ENCODE measurements around the gene KCNK15.
"Not testable (repeated sequence)": the region's sequence is repeated elsewhere in the genome, so short reads cannot be mapped to it uniquely, and the experiment has no call there.

The KCNK15 gene

GRCh38 chr20:44745598-44746366, at the start of gene KCNK15:
Gene KCNK15, plus strand, starts transcription at chr20:44745865. Its CDS starts 46 bp downstream, at chr20:44745911.
- no peaks in the 10 kb centered on the region for H3K36me3 Mint-ChIP-seq (ENCODE audit: low read depth)
- H3K4me3 Mint-ChIP-seq: peak within 1 kb of the TSS; percentile 57
- H3K27me3 Mint-ChIP-seq: peaks cover 78% of the 10 kb centered on the region
- H3K9me3 Mint-ChIP-seq: no peaks in the 10 kb centered on the region
- H3K4me1 Mint-ChIP-seq (ENCODE audit: low read depth): no peaks in the 10 kb centered on the region
- intact Hi-C loops (cut with micrococcal nuclease): loop anchor here (5.0 kb wide), 1 partner anchor 352 kb away; no protein-coding TSS in a partner anchor
- no peak within 1 kb of the TSS for H3K27ac Mint-ChIP-seq

DNA sequence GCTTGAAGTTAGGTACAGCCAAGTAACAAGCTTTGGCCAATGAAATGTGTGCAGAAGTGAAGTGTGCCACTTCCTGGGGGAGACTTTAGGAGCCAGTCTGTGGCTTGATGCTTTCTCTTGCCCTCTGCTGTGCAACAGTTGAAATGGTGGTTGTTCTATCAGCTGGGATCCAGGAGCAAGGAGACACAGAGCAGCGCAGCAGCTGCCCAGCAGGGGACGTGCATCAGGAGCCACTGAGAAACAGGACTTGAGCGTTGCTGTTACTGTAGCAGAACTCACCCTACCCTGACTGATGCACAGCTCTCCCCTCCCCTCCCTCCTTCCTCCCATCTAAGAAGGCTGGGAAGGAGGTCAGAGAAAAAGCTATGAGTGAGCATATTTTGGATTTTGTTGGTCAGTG, 49.4 kb upstream of the KCNK15 start:
- Mint-ChIP-seq H3K36me3 (ENCODE audit: low read depth) (no peaks in the 10 kb centered on the region), H3K4me1 (ENCODE audit: low read depth) (peaks cover 14% of the 10 kb centered on the region), H3K9me3 (no peaks in the 10 kb centered on the region)

DNA sequence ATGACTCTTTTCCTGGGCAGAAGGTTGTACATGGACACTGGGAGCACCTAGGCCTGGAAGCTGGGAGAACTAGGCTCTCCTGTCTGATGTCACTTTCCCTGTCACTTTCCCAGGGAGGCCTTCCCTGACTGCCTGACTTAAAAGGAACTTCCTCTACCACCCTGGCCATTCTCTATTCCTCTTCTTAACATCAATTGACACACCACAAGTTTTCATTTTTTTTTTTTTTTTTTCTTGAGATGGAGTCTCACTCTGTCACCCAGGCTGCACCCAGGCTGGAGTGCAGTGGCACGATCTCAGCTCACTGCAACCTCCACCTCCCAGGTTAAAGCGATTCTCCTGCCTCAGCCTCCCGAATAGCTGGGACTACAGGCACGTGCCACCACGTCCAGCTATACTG, 48.6 kb upstream of the KCNK15 start:
- H3K36me3 Mint-ChIP-seq (ENCODE audit: low read depth); H3K27ac Mint-ChIP-seq; intact Hi-C loops (cut with micrococcal nuclease); H3K4me3 Mint-ChIP-seq; H3K9me3 Mint-ChIP-seq; H3K27me3 Mint-ChIP-seq: not testable (repeated sequence)
- H3K4me1 Mint-ChIP-seq (ENCODE audit: low read depth): peaks cover 14% of the 10 kb centered on the region

More for the DNA sequence above, 49.4 kb upstream of the KCNK15 start:
- no peak overlapping the region for H3K27ac Mint-ChIP-seq
- H3K27me3 Mint-ChIP-seq: peaks cover 3% of the 10 kb centered on the region
- intact Hi-C loops (cut with micrococcal nuclease): no loop called here
- H3K4me3 Mint-ChIP-seq: no peak overlapping the region

DNA sequence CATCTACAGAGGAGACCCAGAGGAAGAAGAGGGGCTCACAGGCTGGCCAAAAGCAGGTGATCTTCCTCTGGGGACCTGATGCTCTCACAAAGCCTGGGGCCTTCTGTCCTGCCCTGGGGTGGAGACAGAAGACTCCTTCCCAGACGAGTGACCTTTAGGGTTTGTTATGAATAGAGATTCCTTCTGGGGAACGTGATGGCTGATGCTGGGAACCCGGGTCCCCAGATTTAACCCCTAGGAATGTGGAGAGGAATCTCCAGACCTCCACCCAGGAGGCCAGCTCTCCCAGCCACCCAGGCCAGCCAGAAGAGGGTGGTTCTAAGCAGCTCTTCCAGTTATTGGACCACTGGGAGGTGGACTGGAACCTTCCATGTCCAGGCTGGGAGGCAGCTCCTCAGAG, 47.3 kb upstream of the KCNK15 start:
- Mint-ChIP-seq H3K4me3 (no peak overlapping the region), H3K4me1 (ENCODE audit: low read depth) (peaks cover 24% of the 10 kb centered on the region), H3K27ac (no peak overlapping the region), H3K9me3 (no peaks in the 10 kb centered on the region), H3K36me3 (ENCODE audit: low read depth) (no peaks in the 10 kb centered on the region), H3K27me3 (peaks cover 6% of the 10 kb centered on the region)
- intact Hi-C loops (cut with micrococcal nuclease): no loop called here

DNA sequence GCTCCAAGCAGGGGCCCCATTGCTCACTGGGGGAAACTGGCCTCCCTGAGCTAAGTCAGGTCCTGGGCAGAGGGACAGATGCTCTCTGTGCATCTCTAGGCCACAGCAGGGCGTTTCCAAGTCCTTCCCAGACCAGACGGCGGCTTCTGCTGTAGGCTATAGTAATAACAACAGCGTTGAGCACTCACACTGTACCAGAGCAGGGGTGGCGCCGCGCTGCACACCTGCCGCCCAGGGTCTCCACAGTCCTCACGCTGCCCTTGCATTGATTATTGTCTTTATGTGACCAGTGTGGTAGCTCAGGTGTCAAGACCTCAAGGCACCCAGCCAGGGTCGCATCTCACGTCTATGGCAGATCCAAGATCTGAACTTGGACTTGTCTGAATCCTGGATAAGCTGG, 45.4 kb upstream of the KCNK15 start:
- Mint-ChIP-seq H3K36me3 (ENCODE audit: low read depth) (no peaks in the 10 kb centered on the region), H3K4me1 (ENCODE audit: low read depth) (peaks cover 25% of the 10 kb centered on the region), H3K27me3 (peaks cover 12% of the 10 kb centered on the region), H3K9me3 (no peaks in the 10 kb centered on the region), H3K27ac (no peak overlapping the region), H3K4me3 (no peak overlapping the region)
- intact Hi-C loops (cut with micrococcal nuclease): no loop called here

DNA sequence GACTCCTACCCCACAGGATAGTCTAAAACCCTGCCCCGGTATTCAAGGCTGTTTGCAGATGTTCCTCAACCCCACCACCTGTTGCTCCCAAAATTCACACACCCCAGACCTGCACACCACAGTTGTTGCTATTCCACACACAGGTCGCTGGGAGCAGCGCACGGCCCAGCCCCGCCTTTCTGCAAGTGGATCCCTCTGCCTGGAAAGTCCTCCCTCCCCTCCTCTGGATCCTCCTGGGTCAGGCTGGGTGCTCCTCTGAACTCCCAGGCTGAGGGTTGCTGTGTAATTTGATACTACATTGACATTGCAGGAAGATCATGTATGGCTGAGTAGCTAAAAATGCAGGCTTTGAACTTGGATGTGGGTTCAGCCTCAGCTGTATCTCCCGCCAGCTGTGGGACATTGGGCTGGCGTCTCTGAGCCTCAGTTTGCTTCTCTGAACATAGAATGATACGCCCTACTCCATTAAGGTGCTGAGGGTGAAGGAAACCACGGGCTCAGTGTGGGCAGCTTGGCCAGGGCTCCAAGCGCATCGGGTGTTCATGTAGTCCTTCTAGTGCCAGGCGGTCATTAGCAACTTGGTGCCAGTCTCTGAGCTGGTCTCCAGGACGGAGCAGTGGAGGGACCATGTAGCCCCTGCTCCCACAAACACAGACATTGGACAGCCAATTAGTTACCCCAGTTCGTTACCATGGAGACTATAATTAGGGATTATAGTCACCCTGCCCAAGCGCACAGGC, 44.4 kb upstream of the KCNK15 start:
- intact Hi-C loops (cut with micrococcal nuclease): no loop called here
- no peak overlapping the region for H3K4me3 Mint-ChIP-seq
- H3K9me3 Mint-ChIP-seq: no peaks in the 10 kb centered on the region
- peaks cover 12% of the 10 kb centered on the region for H3K27me3 Mint-ChIP-seq
- no peak overlapping the region for H3K27ac Mint-ChIP-seq
- H3K4me1 Mint-ChIP-seq (ENCODE audit: low read depth): peaks cover 24% of the 10 kb centered on the region
- H3K36me3 Mint-ChIP-seq (ENCODE audit: low read depth): no peaks in the 10 kb centered on the region

- H3K27ac Mint-ChIP-seq: no peak overlapping the region
- intact Hi-C loops (cut with micrococcal nuclease): no loop called here
- H3K4me3 Mint-ChIP-seq: no peak overlapping the region
- H3K27me3 Mint-ChIP-seq: peaks cover 12% of the 10 kb centered on the region
- H3K4me1 Mint-ChIP-seq (ENCODE audit: low read depth): peaks cover 18% of the 10 kb centered on the region
- H3K9me3 Mint-ChIP-seq: no peaks in the 10 kb centered on the region
- H3K36me3 Mint-ChIP-seq (ENCODE audit: low read depth): no peaks in the 10 kb centered on the region
These were observed 43.8 kb upstream of the KCNK15 start for GRCh38 chr20:44701858-44702256.

GRCh38 chr20:44702776-44703175, 42.9 kb upstream of the KCNK15 start:
- H3K4me3 Mint-ChIP-seq: no peak overlapping the region
- H3K27me3 Mint-ChIP-seq: peaks cover 12% of the 10 kb centered on the region
- peaks cover 11% of the 10 kb centered on the region for H3K4me1 Mint-ChIP-seq (ENCODE audit: low read depth)
- intact Hi-C loops (cut with micrococcal nuclease): no loop called here
- H3K36me3 Mint-ChIP-seq (ENCODE audit: low read depth): no peaks in the 10 kb centered on the region
- H3K27ac Mint-ChIP-seq: no peak overlapping the region
- H3K9me3 Mint-ChIP-seq: no peaks in the 10 kb centered on the region

- H3K27ac Mint-ChIP-seq: no peak overlapping the region
- no peaks in the 10 kb centered on the region for H3K36me3 Mint-ChIP-seq (ENCODE audit: low read depth)
- intact Hi-C loops (cut with micrococcal nuclease): no loop called here
- H3K27me3 Mint-ChIP-seq: peaks cover 12% of the 10 kb centered on the region
- H3K4me3 Mint-ChIP-seq: no peak overlapping the region
- H3K9me3 Mint-ChIP-seq: no peaks in the 10 kb centered on the region
- H3K4me1 Mint-ChIP-seq (ENCODE audit: low read depth): peaks cover 11% of the 10 kb centered on the region
These were observed 42.3 kb upstream of the KCNK15 start for GRCh38 chr20:44703183-44703925.

GRCh38 chr20:44703956-44704488, 41.6 kb upstream of the KCNK15 start:
- no peak overlapping the region for H3K27ac Mint-ChIP-seq

DNA sequence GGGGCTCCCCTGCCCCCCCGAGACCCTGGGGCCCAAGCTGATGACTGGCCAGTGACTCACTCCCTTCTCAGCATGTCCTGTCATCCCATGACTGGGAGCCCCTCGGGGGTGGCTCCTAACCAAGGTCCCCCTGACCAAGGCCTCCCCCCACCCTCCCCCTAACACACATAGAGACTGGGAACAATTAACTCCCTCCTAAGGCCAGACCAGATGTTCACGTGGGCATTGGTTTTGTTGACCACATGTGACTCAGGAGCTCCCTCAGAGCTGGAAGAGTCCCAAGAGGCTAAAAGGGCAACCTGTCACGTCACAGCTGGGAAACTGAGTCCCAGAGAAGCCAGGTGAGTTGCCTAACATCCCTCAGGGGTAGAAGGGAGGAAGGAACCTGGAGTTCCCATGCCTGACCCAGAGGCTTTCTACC, 41.1 kb upstream of the KCNK15 start:
- H3K9me3 Mint-ChIP-seq: no peaks in the 10 kb centered on the region
- intact Hi-C loops (cut with micrococcal nuclease): no loop called here

More at GRCh38 chr20:44703956-44704488, 41.6 kb upstream of the KCNK15 start:
- intact Hi-C loops (cut with micrococcal nuclease): no loop called here
- Mint-ChIP-seq H3K4me3 (no peak overlapping the region), H3K9me3 (no peaks in the 10 kb centered on the region), H3K4me1 (ENCODE audit: low read depth) (peaks cover 11% of the 10 kb centered on the region), H3K27me3 (peaks cover 12% of the 10 kb centered on the region), H3K36me3 (ENCODE audit: low read depth) (no peaks in the 10 kb centered on the region)

GRCh38 chr20:44705364-44706094, 40.1 kb upstream of the KCNK15 start:
- no peaks in the 10 kb centered on the region for H3K9me3 Mint-ChIP-seq
- no peaks in the 10 kb centered on the region for H3K36me3 Mint-ChIP-seq (ENCODE audit: low read depth)
- H3K4me1 Mint-ChIP-seq (ENCODE audit: low read depth): peaks cover 11% of the 10 kb centered on the region
- intact Hi-C loops (cut with micrococcal nuclease): no loop called here
- H3K4me3 Mint-ChIP-seq: no peak overlapping the region
- H3K27me3 Mint-ChIP-seq: peaks cover 12% of the 10 kb centered on the region
- no peak overlapping the region for H3K27ac Mint-ChIP-seq

More for the DNA sequence above, 41.1 kb upstream of the KCNK15 start:
- H3K27ac Mint-ChIP-seq: no peak overlapping the region
- no peak overlapping the region for H3K4me3 Mint-ChIP-seq
- H3K36me3 Mint-ChIP-seq (ENCODE audit: low read depth): no peaks in the 10 kb centered on the region
- peaks cover 12% of the 10 kb centered on the region for H3K27me3 Mint-ChIP-seq
- peaks cover 11% of the 10 kb centered on the region for H3K4me1 Mint-ChIP-seq (ENCODE audit: low read depth)

DNA sequence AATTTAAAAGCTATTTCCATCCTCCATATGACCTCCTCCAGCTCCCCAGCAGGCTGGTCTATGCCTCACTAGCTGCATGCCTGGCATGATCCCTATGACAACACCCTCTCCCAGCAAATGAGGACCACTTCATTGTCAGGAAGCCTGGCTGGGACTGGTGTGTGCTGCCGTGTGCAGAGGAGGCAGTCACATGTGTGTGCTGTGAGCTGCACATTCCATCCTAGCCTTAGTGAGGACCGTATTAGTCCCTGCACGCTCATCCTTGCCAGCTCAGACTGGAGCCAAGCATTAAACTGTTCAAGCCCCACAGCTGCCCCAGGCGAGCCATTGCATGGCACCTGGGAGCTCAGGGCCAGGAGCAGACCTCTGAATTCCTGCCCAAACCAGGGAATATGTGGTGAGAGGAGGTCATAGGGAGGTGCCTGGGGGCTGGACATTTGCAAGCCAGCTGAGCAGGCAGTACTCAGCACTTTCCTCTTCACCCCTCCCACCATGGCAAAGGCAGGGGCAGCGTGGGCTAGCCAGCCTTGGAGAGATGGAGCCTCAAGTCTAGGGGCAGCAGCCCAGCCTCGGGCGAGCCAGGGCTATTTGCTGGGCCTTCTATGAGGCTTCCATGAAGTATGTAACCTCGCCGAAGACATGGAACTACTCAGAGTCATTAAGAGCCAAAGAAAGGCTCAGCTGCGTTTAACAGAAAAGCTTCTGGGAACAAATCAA, 39.2 kb upstream of the KCNK15 start:
- no peaks in the 10 kb centered on the region for H3K36me3 Mint-ChIP-seq (ENCODE audit: low read depth)
- peaks cover 11% of the 10 kb centered on the region for H3K4me1 Mint-ChIP-seq (ENCODE audit: low read depth)
- intact Hi-C loops (cut with micrococcal nuclease): no loop called here
- H3K4me3 Mint-ChIP-seq: no peak overlapping the region
- H3K9me3 Mint-ChIP-seq: no peaks in the 10 kb centered on the region
- no peak overlapping the region for H3K27ac Mint-ChIP-seq
- peaks cover 9% of the 10 kb centered on the region for H3K27me3 Mint-ChIP-seq

All from dendritic cell treated with granulocyte-macrophage colony-stimulating factor and Interleukin-4, amounts not matched to agents 40 ng/mL and 50 ng/mL, for 4 days (primary cell).